GM23248 (cell line): ENCODE data around the gene LANCL3.

Source experiments
- EZH2 ChIP-seq: fragments of 200-600 bp; sonication (generic); IDR thresholded peaks from 2 replicates; pipeline ENCODE4 v1.6.1; 2018; ENCODE audit warnings: antibody characterized with exemption, mild to moderate bottlenecking; ENCODE audit not compliant: insufficient read depth, poor library complexity, severe bottlenecking
- EZH2phosphoT487 ChIP-seq: fragments of 200-600 bp; sonication (generic); IDR thresholded peaks from 2 replicates; pipeline ENCODE4 v1.6.1; 2018; ENCODE audit warnings: antibody characterized with exemption, moderate library complexity, mild to moderate bottlenecking, low read depth; ENCODE audit not compliant: insufficient read depth

DNA sequence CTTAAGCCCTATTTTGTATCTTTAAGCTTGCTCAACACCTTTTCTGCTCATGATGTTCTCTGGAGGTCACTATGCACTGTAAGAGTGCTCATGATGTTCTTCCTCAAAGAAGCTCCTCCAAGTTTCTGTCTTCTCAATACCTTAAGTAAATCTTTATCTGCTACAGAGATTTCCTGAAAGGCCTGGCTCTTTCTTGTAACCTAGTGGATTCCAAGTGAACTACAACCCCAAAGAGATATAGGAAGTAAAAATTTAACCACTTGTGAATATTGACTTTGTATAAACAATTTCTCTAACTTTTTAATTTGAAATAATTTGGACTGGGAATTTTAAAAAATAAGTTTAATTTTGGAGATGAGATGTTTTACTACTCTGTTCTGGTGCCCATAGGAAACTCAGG lies 74.8 kb downstream of the LANCL3 start:
- TF ChIP-seq EZH2 (no peak), EZH2phosphoT487 (no peak)
